Pancreas (tissue), 10 donors: ENCODE results near the gene MTRR. TPM values are rescaled to one million over a fixed set of nuclear protein-coding genes. Genes with fewer than 3 reads are reported as not detected.

Experiments
- ATAC-seq, 4 donors: fragments of 200-7000 bp; cut with Tn5 transposase; one replicate each; pipeline versions ENCODE4 v1.8.0 to v1.9.1; 2020; ENCODE audit warnings: mild to moderate bottlenecking in 4 of 4, moderate library complexity in 4 of 4
- DNase-seq, 6 donors: peaks; one replicate each; pipeline ENCODE4 v3.0.0-alpha.2; 2020
- FAIRE-seq: peaks from 2 replicates; lab custom pipeline; 2012; peaks lifted over from hg19 to GRCh38; lab: Jason Lieb, UNC
- H3K27ac ChIP-seq, 4 donors: fragments of 200-600 bp; sonication (generic); 1 replicate in 3 of 4; 2 replicates in 1 of 4; pipeline versions ENCODE4 v1.5.0 to v1.8.0; 2020
- H3K27me3 ChIP-seq, 4 donors: fragments of 200-600 bp; one replicate each; pipeline ENCODE4 v1.8.0; 2021
- H3K36me3 ChIP-seq, 3 donors: fragments of 200-600 bp; sonication (generic) in 1 of 3; one replicate each; pipeline versions ENCODE4 v1.5.0 to v1.8.0; 2020 to 2021
- H3K4me1 ChIP-seq, 3 donors: fragments of 200-600 bp; one replicate each; pipeline ENCODE4 v1.8.0; 2021
- H3K4me3 ChIP-seq, 4 donors: fragments of 200-600 bp; sonication (generic) in 2 of 4; one replicate each; pipeline versions ENCODE4 v1.5.0 to v1.8.0; 2020 to 2021
- H3K9me3 ChIP-seq, 4 donors: fragments of 200-600 bp; one replicate each; pipeline ENCODE4 v1.8.0; 2021
- WGBS, 2 donors: extraction: QIAGEN DNeasy Blood & Tissue Kit; methylation state at CpG; one replicate each; pipeline ENCODE4 v1.1.7; 2013; 5-methylcytosine and 5-hydroxymethylcytosine counted together
- intact Hi-C, 3 donors: fragments of 100-400 bp; cut with DNase I; formaldehyde crosslinking; loops; one replicate each; pipeline versions ENCODE4 v1.11.1 to v1.14.2; 2022
- polyA plus RNA-seq, 2 donors: library from polyadenylated mRNA; stranded (reverse); fragments of 200-250 nt; gene quantifications; one replicate each; pipeline ENCODE4 v1.2.3, GENCODE V29; 2013
- total RNA-seq, 6 donors: library from RNA; stranded (reverse); fragmentation: NEBNext Ultra II Directional in 4 of 6; extraction: Animal tissue kit (Norgen Biotek cat#: 25700) in 4 of 6; gene quantifications; one replicate each; pipeline versions ENCODE4 v1.2.1 to v1.2.4, GENCODE V29; 2021 to 2023
- TF ChIP-seq, protein P1 (sequence below), 4 donors: fragments of 200-600 bp; sonication (generic) in 3 of 4; IDR thresholded peaks; one replicate each; pipeline versions ENCODE4 v1.5.0 to v1.8.0; 2021; ENCODE audit warnings: antibody characterized with exemption in 4 of 4
- donor health status: healthy with polysubstance abuse.
- donor health status: DM: no; HTN: no; CAD: no; lungs with moderate emphysema.
- donor health status: DM: no; HTN: no; CAD: no.
- donor health status: control.
- donor health status: control.
- donor health status: Bipolar disorder and iron deficiency.
- donor health status: DM: yes; HTN: yes; CAD: no.
- donor health status: DM: no; HTN: no; CAD: no.
- donor health status: DM: no; HTN: no; CAD: no.
- donor health status: DM: yes; HTN: yes; CAD: no.

Gene MTRR
- total and polyA plus RNA-seq, 8 donors, result 6.8 to 27.8 (median 18.9) TPM

DNA sequence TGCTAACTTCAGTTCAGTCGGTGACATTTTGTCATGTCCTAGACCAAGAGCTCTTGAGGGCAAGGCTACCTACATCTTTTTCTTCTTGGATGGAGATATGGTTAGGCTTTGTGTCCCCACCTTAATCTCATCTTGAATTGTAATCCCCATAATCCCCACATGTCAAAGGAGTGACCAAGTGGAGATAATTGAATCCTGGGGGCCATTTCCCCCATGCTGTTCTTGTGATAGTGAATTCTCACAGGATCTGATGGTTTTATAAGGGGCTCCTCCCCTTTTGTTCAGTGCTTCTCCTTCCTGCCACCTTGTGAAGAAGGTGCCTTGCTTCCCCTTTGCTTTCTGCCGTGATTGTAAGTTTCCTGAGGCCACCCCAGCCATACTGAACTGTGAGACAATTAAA, 16.0 kb upstream of the MTRR start:
- Histone ChIP-seq H3K4me3 (no peak overlapping the region), H3K27me3 (no peaks in the 10 kb centered on the region), H3K4me1 (peaks cover 11 to 14% (median 13%) of the 10 kb centered on the region in 3 donors), H3K9me3 (no peaks in the 10 kb centered on the region), H3K27ac (no peak overlapping the region), H3K36me3 (no peaks in the 10 kb centered on the region)
- no peak for ATAC-seq
- TF ChIP-seq, protein P1, sequence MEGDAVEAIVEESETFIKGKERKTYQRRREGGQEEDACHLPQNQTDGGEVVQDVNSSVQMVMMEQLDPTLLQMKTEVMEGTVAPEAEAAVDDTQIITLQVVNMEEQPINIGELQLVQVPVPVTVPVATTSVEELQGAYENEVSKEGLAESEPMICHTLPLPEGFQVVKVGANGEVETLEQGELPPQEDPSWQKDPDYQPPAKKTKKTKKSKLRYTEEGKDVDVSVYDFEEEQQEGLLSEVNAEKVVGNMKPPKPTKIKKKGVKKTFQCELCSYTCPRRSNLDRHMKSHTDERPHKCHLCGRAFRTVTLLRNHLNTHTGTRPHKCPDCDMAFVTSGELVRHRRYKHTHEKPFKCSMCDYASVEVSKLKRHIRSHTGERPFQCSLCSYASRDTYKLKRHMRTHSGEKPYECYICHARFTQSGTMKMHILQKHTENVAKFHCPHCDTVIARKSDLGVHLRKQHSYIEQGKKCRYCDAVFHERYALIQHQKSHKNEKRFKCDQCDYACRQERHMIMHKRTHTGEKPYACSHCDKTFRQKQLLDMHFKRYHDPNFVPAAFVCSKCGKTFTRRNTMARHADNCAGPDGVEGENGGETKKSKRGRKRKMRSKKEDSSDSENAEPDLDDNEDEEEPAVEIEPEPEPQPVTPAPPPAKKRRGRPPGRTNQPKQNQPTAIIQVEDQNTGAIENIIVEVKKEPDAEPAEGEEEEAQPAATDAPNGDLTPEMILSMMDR (IDR thresholded peaks at IDR 0.05), result no peak
- no peak for FAIRE-seq
- 91 to 98% methylated on average over 2 of the region's 2 CpGs for WGBS, 2 donors
- intact Hi-C loops, result no loop called here
- no peak for DNase-seq

DNA sequence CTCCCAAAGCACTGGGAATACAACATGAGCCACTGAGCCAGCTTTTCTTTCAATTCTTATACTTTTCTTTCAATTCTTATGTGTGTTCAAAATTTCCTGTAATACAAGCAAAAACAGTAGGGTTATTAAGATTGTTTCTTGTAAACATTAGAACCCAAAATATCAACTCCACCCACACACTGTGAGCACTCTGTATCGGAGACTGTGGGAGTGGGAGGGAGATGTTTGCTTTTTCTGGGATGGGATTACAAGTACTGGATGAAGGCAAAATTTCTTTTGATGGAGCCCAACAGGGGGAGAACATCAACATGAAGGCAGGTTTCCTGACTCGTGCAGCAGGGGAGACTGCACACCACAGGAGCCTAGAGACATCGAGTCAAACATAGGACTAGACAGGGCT, 13.3 kb upstream of the MTRR start:
- H3K27me3 ChIP-seq, result no peaks in the 10 kb centered on the region
- no peak for DNase-seq
- WGBS, 2 donors, result 77 to 78% methylated on average over 3 of the region's 3 CpGs
- H3K4me3 ChIP-seq, result no peak overlapping the region
- FAIRE-seq, result no peak
- TF ChIP-seq, protein P1 (IDR thresholded peaks at IDR 0.05), result no peak
- peaks cover 11 to 14% (median 13%) of the 10 kb centered on the region in 3 donors for H3K4me1 ChIP-seq
- H3K36me3 ChIP-seq, result peaks cover 0 to 3% (median 0%) of the 10 kb centered on the region in 3 donors
- intact Hi-C loops, result no loop called here
- H3K27ac ChIP-seq, result no peak overlapping the region
- H3K9me3 ChIP-seq, result no peaks in the 10 kb centered on the region
- no peak for ATAC-seq

DNA sequence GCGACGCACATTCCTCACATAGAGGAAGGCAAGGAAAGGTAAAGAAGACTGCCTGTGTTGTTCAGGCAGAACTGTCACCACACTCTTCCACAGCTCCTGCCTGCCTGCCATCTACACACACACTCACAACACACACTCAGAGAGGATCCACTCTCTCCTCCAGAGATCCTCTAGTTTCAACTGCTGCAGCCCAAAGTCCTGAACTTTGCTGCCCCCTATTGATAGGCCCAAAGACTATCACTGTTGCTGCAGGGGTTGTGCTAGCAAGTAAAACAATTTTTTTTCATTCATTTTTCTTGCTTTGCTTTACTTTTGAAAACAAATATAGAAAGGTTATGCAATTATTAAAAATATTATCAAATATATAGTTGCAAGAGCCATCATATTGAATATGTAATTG, 12.1 kb upstream of the MTRR start:
- peak in 4 of 6 donors; percentile 30 to 46 (median 32) for DNase-seq
- peak; percentile 76 to 91 (median 85) for ATAC-seq
- intact Hi-C loops, result no loop called here
- TF ChIP-seq, protein P1 (IDR thresholded peaks at IDR 0.05), result peak; percentile 44 to 55 (median 47)
- Histone ChIP-seq H3K27me3 (no peaks in the 10 kb centered on the region), H3K9me3 (no peaks in the 10 kb centered on the region), H3K4me1 (peaks cover 9 to 11% (median 10%) of the 10 kb centered on the region in 3 donors), H3K36me3 (peaks cover 0 to 14% (median 2%) of the 10 kb centered on the region in 3 donors), H3K4me3 (no peak overlapping the region), H3K27ac (no peak overlapping the region)
- FAIRE-seq, result no peak
- WGBS, 2 donors, result 96 to 100% methylated on average over 2 of the region's 2 CpGs

DNA sequence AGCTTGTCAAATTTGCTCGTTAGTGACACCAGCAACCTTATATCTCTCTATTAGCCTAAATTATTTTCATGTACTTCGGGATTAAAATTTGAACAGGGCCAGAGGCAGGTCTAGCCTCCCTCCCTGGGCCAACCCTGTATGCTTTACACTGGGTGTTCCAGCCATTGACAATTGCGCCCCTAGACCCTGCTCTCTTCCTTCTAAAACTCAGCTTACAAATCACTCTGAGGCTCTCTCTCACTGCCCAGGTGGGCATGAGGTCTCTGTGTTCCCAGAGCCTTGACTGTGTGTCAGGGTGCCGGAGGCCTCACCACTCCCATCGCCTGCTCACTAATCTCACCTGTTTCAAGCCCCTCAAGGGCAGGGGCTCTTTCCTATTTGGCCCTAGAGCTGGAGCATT, 11.6 kb upstream of the MTRR start:
- Histone ChIP-seq H3K27me3 (no peaks in the 10 kb centered on the region), H3K4me1 (peaks cover 4 to 6% (median 4%) of the 10 kb centered on the region in 3 donors), H3K27ac (no peak overlapping the region), H3K9me3 (no peaks in the 10 kb centered on the region), H3K36me3 (peaks cover 0 to 19% (median 2%) of the 10 kb centered on the region in 3 donors), H3K4me3 (no peak overlapping the region)
- ATAC-seq (no peak), FAIRE-seq (no peak), DNase-seq (no peak)
- TF ChIP-seq, protein P1 (IDR thresholded peaks at IDR 0.05), result no peak
- intact Hi-C loops, result no loop called here
- 68 to 76% methylated on average over 5 of the region's 5 CpGs for WGBS, 2 donors

DNA sequence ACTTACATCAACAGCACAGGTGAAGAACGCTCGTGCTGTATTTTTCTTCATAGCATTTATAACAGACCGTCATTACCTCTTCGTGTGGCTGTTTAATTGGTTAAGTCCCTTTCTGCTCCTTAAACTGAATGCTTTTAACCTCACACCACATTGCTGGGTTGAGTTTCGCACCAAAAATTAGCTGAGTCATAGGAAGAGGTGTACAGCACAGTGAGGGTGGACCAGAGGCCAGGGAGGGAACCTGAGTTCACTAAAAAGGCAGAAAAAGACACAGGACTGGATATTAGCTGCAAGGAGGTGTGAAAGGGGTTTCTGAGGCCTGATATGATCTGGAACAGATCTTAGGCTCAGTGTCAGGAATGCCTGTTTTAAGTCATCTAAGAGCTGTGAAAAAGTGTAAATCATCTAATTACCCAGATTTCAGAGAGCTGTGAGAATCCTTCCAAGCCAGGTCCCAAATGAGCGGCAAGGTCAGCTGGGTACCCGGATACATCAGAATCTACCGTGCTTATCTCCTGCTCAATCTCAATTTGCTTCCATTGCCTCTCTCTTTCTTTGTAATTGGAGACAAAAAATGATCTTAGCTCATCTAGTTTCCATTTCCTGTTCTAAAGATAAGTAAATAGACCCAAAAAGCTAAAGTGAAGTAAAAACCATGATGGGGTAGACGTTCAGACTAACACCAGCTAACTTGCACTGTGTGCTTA, 10.9 kb upstream of the MTRR start:
- FAIRE-seq (no peak), ATAC-seq (peak in 1 of 4 donors; percentile 14), DNase-seq (no peak)
- H3K4me3 ChIP-seq, result no peak overlapping the region
- H3K27ac ChIP-seq, result no peak overlapping the region
- WGBS, 2 donors, result 78 to 80% methylated on average over 9 of the region's 9 CpGs
- no peaks in the 10 kb centered on the region for H3K9me3 ChIP-seq
- H3K36me3 ChIP-seq, result peaks cover 0 to 23% (median 2%) of the 10 kb centered on the region in 3 donors
- no peaks in the 10 kb centered on the region for H3K27me3 ChIP-seq
- intact Hi-C loops, result no loop called here
- no peaks in the 10 kb centered on the region for H3K4me1 ChIP-seq
- TF ChIP-seq, protein P1 (IDR thresholded peaks at IDR 0.05), result no peak
